Neural crest cell (in vitro differentiated cells): Measurements from ENCODE around the gene LYSMD3. TPM values are rescaled to one million over a fixed set of nuclear protein-coding genes. Genes with fewer than 3 reads are reported as not detected.
A peak's percentile ranks its signal among the peaks of the same experiment; 100 is the strongest.

Experiments used
- DNase-seq: peaks from one replicate; pipeline ENCODE4 v3.0.0; 2021; ENCODE audit warnings: low read depth, mixed read lengths, low spot score
- H3K27ac Mint-ChIP-seq: one replicate; pipeline ENCODE4 v1.8.0; 2021; ENCODE audit warnings: mild to moderate bottlenecking, mixed read lengths; ENCODE audit not compliant: unreplicated experiment
- H3K27me3 Mint-ChIP-seq: 2 replicates; pipeline ENCODE4 v1.8.0; 2021; ENCODE audit warnings: low read depth, mild to moderate bottlenecking, mixed read lengths
- H3K36me3 Mint-ChIP-seq: 2 replicates; pipeline ENCODE4 v1.8.0; 2021; ENCODE audit warnings: low read depth, mild to moderate bottlenecking, mixed read lengths
- H3K4me1 Mint-ChIP-seq: 2 replicates; pipeline ENCODE4 v1.8.0; 2021; ENCODE audit warnings: mixed read lengths
- H3K4me3 Mint-ChIP-seq: one replicate; pipeline ENCODE4 v1.8.0; 2021; ENCODE audit warnings: mild to moderate bottlenecking, mixed read lengths
- H3K9me3 Mint-ChIP-seq: 2 replicates; pipeline ENCODE4 v1.8.0; 2021; ENCODE audit warnings: mixed read lengths
- CTCF ChIP-seq: fragments of 200-600 bp; sonication (generic); conservative IDR thresholded peaks from 2 replicates; pipeline ENCODE4 v1.5.0; 2021; ENCODE audit warnings: antibody characterized with exemption, mild to moderate bottlenecking
- total RNA-seq: library from RNA; stranded (reverse); gene quantifications from 2 replicates; pipeline ENCODE4 v1.2.1, GENCODE V29; 2021

LYSMD3 gene
- total RNA-seq, 1 donor from 2014 or later, result 12.1 TPM

DNA sequence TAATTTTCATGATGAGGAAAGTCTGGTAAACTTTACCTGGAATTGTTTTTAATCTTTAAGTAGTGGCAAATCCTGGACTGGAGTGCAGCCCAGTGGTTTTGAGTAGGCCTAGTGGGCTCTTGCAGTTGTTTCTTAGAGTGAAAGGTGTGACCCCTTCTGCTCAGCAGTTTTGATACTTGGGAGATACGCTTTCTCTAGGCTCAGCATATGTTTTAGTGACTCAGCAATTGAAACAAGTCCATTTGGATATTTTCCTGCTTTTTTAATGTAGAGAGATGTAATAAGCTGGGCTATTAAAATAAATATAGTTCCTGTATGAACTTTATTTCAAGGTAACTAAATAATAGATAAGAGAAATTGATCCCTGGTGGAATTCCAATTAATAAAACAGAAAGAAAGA is 48.7 kb downstream of the LYSMD3 start:
- no peak for TF ChIP-seq CTCF
- Mint-ChIP-seq H3K36me3 (peaks cover 8% of the 10 kb centered on the region), H3K27ac (no peak overlapping the region), H3K9me3 (no peaks in the 10 kb centered on the region), H3K27me3 (peaks cover 12% of the 10 kb centered on the region), H3K4me1 (peaks cover 27% of the 10 kb centered on the region), H3K4me3 (no peak overlapping the region)
- no peak for DNase-seq

DNA sequence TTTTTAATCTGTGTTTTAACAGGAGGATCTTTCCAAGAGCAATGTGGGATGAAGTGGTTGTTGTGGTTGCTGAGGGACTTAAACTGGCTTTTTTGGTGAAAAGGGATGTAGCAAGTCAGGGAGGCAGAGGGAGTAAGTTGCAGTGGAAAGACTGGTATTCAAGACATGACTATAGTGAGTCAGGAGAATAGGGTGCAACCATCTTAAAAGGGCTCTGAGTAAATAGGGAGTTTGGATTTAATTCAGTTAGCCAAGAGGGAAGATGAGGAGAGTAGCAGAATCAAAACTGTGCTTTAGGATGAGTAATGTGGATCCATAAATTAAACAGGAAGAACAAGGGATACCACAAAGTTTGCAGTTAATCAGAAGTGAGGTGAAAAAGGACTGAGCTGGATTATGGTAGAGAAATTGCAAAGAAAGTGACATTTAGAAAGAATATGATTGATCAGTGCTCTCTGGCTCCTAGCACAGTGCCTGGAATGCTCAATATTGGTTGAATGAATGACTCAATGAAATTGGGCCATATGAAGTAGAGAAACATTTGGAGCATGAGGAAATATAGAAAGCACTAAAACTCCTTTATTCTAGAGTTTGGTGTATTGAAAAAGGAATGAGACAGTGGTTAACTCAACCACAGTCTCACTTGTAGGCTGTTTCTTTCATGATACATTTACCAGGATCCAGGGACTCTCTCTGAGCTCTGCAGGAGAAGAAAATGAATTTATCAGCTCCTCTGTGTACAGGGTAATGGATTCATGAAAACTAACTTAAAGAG is 49.6 kb downstream of the LYSMD3 start:
- Mint-ChIP-seq H3K27me3 (peaks cover 20% of the 10 kb centered on the region), H3K9me3 (no peaks in the 10 kb centered on the region), H3K4me3 (no peak overlapping the region), H3K36me3 (peaks cover 4% of the 10 kb centered on the region), H3K27ac (no peak overlapping the region), H3K4me1 (peaks cover 35% of the 10 kb centered on the region)
- DNase-seq, result no peak
- TF ChIP-seq CTCF, result no peak

- peak overlapping the region; percentile 84 for H3K27ac Mint-ChIP-seq
- no peak for DNase-seq
- H3K36me3 Mint-ChIP-seq, result no peaks in the 10 kb centered on the region
- no peaks in the 10 kb centered on the region for H3K9me3 Mint-ChIP-seq
- peaks cover 26% of the 10 kb centered on the region for H3K27me3 Mint-ChIP-seq
- H3K4me3 Mint-ChIP-seq, result peak overlapping the region; percentile 12
- H3K4me1 Mint-ChIP-seq, result peaks cover 42% of the 10 kb centered on the region
- TF ChIP-seq CTCF, result no peak
Observed at GRCh38 chr5:90477621-90478215, 51.7 kb downstream of the LYSMD3 start.

GRCh38 chr5:90477073-90477472 is 52.3 kb downstream of the LYSMD3 start:
- no peak for TF ChIP-seq CTCF
- H3K4me1 Mint-ChIP-seq, result peaks cover 45% of the 10 kb centered on the region
- no peaks in the 10 kb centered on the region for H3K9me3 Mint-ChIP-seq
- DNase-seq, result no peak
- peak overlapping the region; percentile 65 for H3K27ac Mint-ChIP-seq
- H3K27me3 Mint-ChIP-seq, result peaks cover 26% of the 10 kb centered on the region
- H3K4me3 Mint-ChIP-seq, result peak overlapping the region; percentile 12
- H3K36me3 Mint-ChIP-seq, result no peaks in the 10 kb centered on the region

DNA sequence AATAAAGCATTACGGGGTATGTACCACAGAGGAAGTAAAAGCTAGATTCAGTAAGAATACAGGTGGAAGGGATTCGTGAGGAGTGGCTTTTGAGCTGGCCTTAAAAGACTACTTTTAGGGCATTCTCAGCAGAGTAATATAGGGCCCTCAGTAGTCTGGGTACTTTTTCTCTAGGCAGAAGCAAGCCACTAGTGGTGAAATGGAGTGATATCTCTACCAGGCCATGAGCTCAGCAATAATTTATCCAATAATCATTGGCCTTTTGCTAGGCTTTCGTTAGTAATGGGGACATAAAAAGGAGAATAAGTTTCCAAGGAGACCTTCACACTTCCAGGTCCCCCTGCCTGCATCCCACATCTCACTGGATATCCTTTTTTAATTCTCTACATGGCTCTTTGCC is 53.0 kb downstream of the LYSMD3 start:
- Mint-ChIP-seq H3K4me1 (peaks cover 46% of the 10 kb centered on the region), H3K4me3 (peak overlapping the region; percentile 97), H3K27me3 (peaks cover 26% of the 10 kb centered on the region), H3K36me3 (no peaks in the 10 kb centered on the region), H3K27ac (no peak overlapping the region), H3K9me3 (no peaks in the 10 kb centered on the region)
- no peak for TF ChIP-seq CTCF
- DNase-seq, result no peak
